K562 (cell line): ENCODE results near the gene PRR36. TPM values are rescaled to one million over a fixed set of nuclear protein-coding genes. Genes with fewer than 3 reads are reported as not detected.
A peak's percentile ranks its signal among the peaks of the same experiment; 100 is the strongest.

ENCODE experiments used
- ATAC-seq: fragments of 200-7000 bp; cut with Tn5 transposase; 3 replicates; pipeline ENCODE4 v1.9.1; 2020; ENCODE audit warnings: moderate library complexity
- BruUV-seq: library from RNA; stranded (reverse); fragments of 400-500 nt; replicated peaks from 2 replicates; lab custom pipeline; 2021; lab: Mats Ljungman, UMichigan
- CTCF ChIA-PET: fragments of 300-600 bp; formaldehyde crosslinking; extraction: SDS; loops from one replicate; lab custom pipeline; 2021; ENCODE audit warnings: low intra/inter-chr PET ratio; lab: Yijun Ruan, JAX
- POLR2A ChIA-PET: fragments of 300-600, 350-650 bp; sonication (Branson Sonifier 250); formaldehyde crosslinking; extraction: SDS; loops from one replicate; lab custom pipeline; 2021; ENCODE audit warnings: antibody characterized with exemption, inconsistent platforms; lab: Yijun Ruan, JAX
- DNase-seq, 4 experiments: peaks; one replicate each; pipeline versions ENCODE4 v3.0.0 to v3.0.0-alpha.2; 2011 to 2018; ENCODE audit warnings: low spot score in 3 of 4, mixed read lengths in 3 of 4; ENCODE audit errors: extremely low read depth in 1 of 4
- FAIRE-seq: peaks from 2 replicates; lab custom pipeline; 2011; peaks lifted over from hg19 to GRCh38; lab: Jason Lieb, UNC
- H2AFZ ChIP-seq: 2 replicates; pipeline ENCODE4 v1.6.0; 2011; ENCODE audit warnings: low read depth, low read length, control low read depth, inconsistent platforms
- H3K27ac ChIP-seq: fragments of 200-600 bp; 3 replicates; pipeline ENCODE4 v1.8.0; 2011; ENCODE audit warnings: low read depth, mild to moderate bottlenecking, control low read depth, inconsistent platforms, low read length, moderate library complexity, mixed read lengths; ENCODE audit errors: extremely low read depth
- H3K27me3 ChIP-seq, 2 experiments: fragments of 300-600 bp in 1 of 2; 2 replicates in 1 of 2; 3 replicates in 1 of 2; pipeline versions ENCODE4 v1.6.0 to v1.8.0; 2011; ENCODE audit warnings: inconsistent platforms in 2 of 2, low read length in 2 of 2, mild to moderate bottlenecking in 1 of 2, mixed read lengths in 1 of 2, moderate library complexity in 1 of 2; ENCODE audit not compliant: control insufficient read depth in 2 of 2, insufficient read depth in 2 of 2
- H3K36me3 ChIP-seq: fragments of 300-600 bp; 3 replicates; pipeline ENCODE4 v1.8.0; 2011; ENCODE audit warnings: mild to moderate bottlenecking, low read length, inconsistent platforms; ENCODE audit not compliant: control insufficient read depth, insufficient read depth
- H3K4me1 ChIP-seq, 2 experiments: fragments of 200-600 bp in 1 of 2; replicated peaks in 1 of 2; 2 replicates in 1 of 2; 3 replicates in 1 of 2; pipeline versions ENCODE4 v1.5.1 to v1.8.0; 2011; ENCODE audit warnings: inconsistent platforms in 2 of 2, low read length in 2 of 2, mild to moderate bottlenecking in 1 of 2, mixed read lengths in 1 of 2, moderate library complexity in 1 of 2; ENCODE audit not compliant: control insufficient read depth in 2 of 2, insufficient read depth in 2 of 2
- H3K4me2 ChIP-seq: 2 replicates; pipeline ENCODE4 v1.6.1; 2011; ENCODE audit warnings: low read length, control low read depth, inconsistent platforms, mixed read lengths; ENCODE audit not compliant: insufficient read depth
- H3K4me3 ChIP-seq: fragments of 200-600 bp; sonication (generic), shearing (Covaris generic); 2 replicates; pipeline ENCODE4 v1.5.1; 2016; ENCODE audit warnings: control low read depth, inconsistent platforms
- H3K79me2 ChIP-seq: fragments of 200-600 bp; 3 replicates; pipeline ENCODE4 v1.8.0; 2011; ENCODE audit warnings: low read length, inconsistent platforms; ENCODE audit not compliant: control insufficient read depth, insufficient read depth
- H3K9ac ChIP-seq, 2 experiments: 2 replicates each; pipeline versions ENCODE4 v1.6.0 to v1.6.1; 2011; ENCODE audit warnings: low read depth in 2 of 2, low read length in 2 of 2, control low read depth in 1 of 2, inconsistent platforms in 1 of 2, mild to moderate bottlenecking in 1 of 2, mixed read lengths in 1 of 2; ENCODE audit not compliant: insufficient read depth in 1 of 2
- H3K9me1 ChIP-seq: one replicate; pipeline ENCODE4 v1.6.0; 2011; ENCODE audit warnings: inconsistent platforms, mild to moderate bottlenecking, low read length, moderate library complexity; ENCODE audit not compliant: control insufficient read depth, insufficient read depth
- H3K9me3 ChIP-seq: replicated peaks from 2 replicates; pipeline ENCODE4 v1.5.1; 2011; ENCODE audit warnings: low read depth, low read length, inconsistent platforms; ENCODE audit not compliant: control insufficient read depth, insufficient read depth
- H4K20me1 ChIP-seq: replicated peaks from 2 replicates; pipeline ENCODE4 v1.6.1; 2011; ENCODE audit warnings: low read length, inconsistent platforms, mixed read lengths; ENCODE audit not compliant: control insufficient read depth, insufficient read depth
- CBX1 ChIP-seq: sonication (generic); IDR thresholded peaks from 2 replicates; pipeline ENCODE4 v1.6.1; 2016; ENCODE audit warnings: antibody characterized with exemption, low read depth, mild to moderate bottlenecking
- COPS2 ChIP-seq: fragments of 450-650 bp; conservative IDR thresholded peaks from 2 replicates; pipeline ENCODE4 v1.6.1; 2016; ENCODE audit warnings: mild to moderate bottlenecking, moderate library complexity
- CTCF ChIP-seq, 3 experiments: IDR thresholded peaks in 2 of 3; conservative IDR thresholded peaks in 1 of 3; 2 replicates each; pipeline ENCODE4 v1.5.1; 2011 to 2012; ENCODE audit warnings: low read length in 3 of 3, mild to moderate bottlenecking in 3 of 3, control low read depth in 2 of 3, improper control_type of control experiment in 1 of 3, inconsistent platforms in 1 of 3, low read depth in 1 of 3, mixed read lengths in 1 of 3, moderate library complexity in 1 of 3; ENCODE audit not compliant: insufficient read depth in 2 of 3
- EP400 ChIP-seq: fragments of 450-650 bp; IDR thresholded peaks from 2 replicates; pipeline ENCODE4 v1.6.1; 2017; ENCODE audit warnings: antibody characterized with exemption, mild to moderate bottlenecking, moderate library complexity
- HLTF ChIP-seq: fragments of 450-650 bp; IDR thresholded peaks from 2 replicates; pipeline ENCODE4 v1.6.1; 2016
- HMGN3 ChIP-seq: IDR thresholded peaks from 2 replicates; pipeline ENCODE4 v1.6.1; 2011; ENCODE audit warnings: borderline replicate concordance, low read depth, mild to moderate bottlenecking, mixed read lengths, low read length; ENCODE audit not compliant: insufficient read length; ENCODE audit errors: extremely low read depth
- LEF1 ChIP-seq: fragments of 450-650 bp; IDR thresholded peaks from 2 replicates; pipeline ENCODE4 v1.6.1; 2016; ENCODE audit warnings: mild to moderate bottlenecking
- MAZ ChIP-seq, 2 experiments: fragments of 450-650 bp in 1 of 2; sonication (generic) in 1 of 2; formaldehyde crosslinking; IDR thresholded peaks in 1 of 2; conservative IDR thresholded peaks in 1 of 2; 2 replicates each; pipeline versions ENCODE4 v1.4.0 to v1.5.0; 2020; ENCODE audit warnings: mild to moderate bottlenecking in 1 of 2, missing genetic modification reagents in 1 of 2
- MYC ChIP-seq, 2 experiments: fragments of 250-450 bp in 1 of 2; sonication (Bioruptor Pico) in 1 of 2; IDR thresholded peaks; 2 replicates each; pipeline versions ENCODE4 v1.5.1 to v1.6.1; 2012 to 2021; ENCODE audit warnings: low read depth in 2 of 2, borderline replicate concordance in 1 of 2, improper control_type of control experiment in 1 of 2, low read length in 1 of 2, mild to moderate bottlenecking in 1 of 2, moderate library complexity in 1 of 2
- NBN ChIP-seq: fragments of 450-650 bp; IDR thresholded peaks from 2 replicates; pipeline ENCODE4 v1.6.1; 2016; ENCODE audit warnings: low read depth, mild to moderate bottlenecking
- NCOA1 ChIP-seq: fragments of 450-650 bp; IDR thresholded peaks from 2 replicates; pipeline ENCODE4 v1.6.1; 2016; ENCODE audit warnings: low read depth
- POLR2AphosphoS5 ChIP-seq: IDR thresholded peaks from 2 replicates; pipeline ENCODE4 v1.6.1; 2011; ENCODE audit warnings: mild to moderate bottlenecking, low read depth, low read length, moderate library complexity; ENCODE audit not compliant: control insufficient read depth, insufficient read depth
- SMAD1 ChIP-seq: fragments of 150-350 bp; IDR thresholded peaks from 2 replicates; pipeline ENCODE4 v1.6.1; 2014; ENCODE audit warnings: low read length, low read depth; ENCODE audit not compliant: partially characterized antibody
- SNAPC5 ChIP-seq: fragments of 250-450 bp; sonication (Bioruptor Pico); IDR thresholded peaks from 2 replicates; pipeline ENCODE4 v1.8.0; 2021; ENCODE audit warnings: moderate library complexity, mild to moderate bottlenecking, inconsistent platforms
- VEZF1 ChIP-seq: fragments of 200-800 bp; sonication (Bioruptor generic); IDR thresholded peaks from 2 replicates; pipeline ENCODE4 v1.6.1; 2017; ENCODE audit warnings: missing genetic modification characterization, missing compliant biosample characterization
- ZBTB7A ChIP-seq: IDR thresholded peaks from 2 replicates; pipeline ENCODE4 v1.6.1; 2011; ENCODE audit warnings: low read depth, mild to moderate bottlenecking, low read length, moderate library complexity, borderline replicate concordance; ENCODE audit not compliant: control insufficient read depth
- ZNF184 ChIP-seq: sonication (generic); formaldehyde crosslinking; IDR thresholded peaks from 2 replicates; pipeline ENCODE4 v1.5.0; 2020; ENCODE audit warnings: missing genetic modification reagents
- ZNF23 ChIP-seq: fragments of 250-450 bp; sonication (Bioruptor Pico); IDR thresholded peaks from 2 replicates; pipeline ENCODE4 v1.4.0; 2020; ENCODE audit warnings: mild to moderate bottlenecking
- WGBS: fragments of 100-300 bp; shearing (Covaris generic); methylation state at CpG from one replicate; pipeline ENCODE4 v1.1.6; 2016; ENCODE audit warnings: low coverage, mixed read lengths; ENCODE audit not compliant: insufficient coverage; ENCODE audit errors: missing lambda C conversion rate; 5-methylcytosine and 5-hydroxymethylcytosine counted together
- in situ Hi-C: fragments of 300-500 bp; cut with MboI; formaldehyde crosslinking; loops from 4 replicates; pipeline ENCODE4 v1.15.0; 2018; ENCODE audit warnings: inconsistent platforms, mixed read lengths
- intact Hi-C: fragments of 100-400 bp; cut with micrococcal nuclease; formaldehyde crosslinking; loops from 2 replicates; pipeline ENCODE4 v1.14.2; 2022
- polyA plus RNA-seq, 8 experiments: library from polyadenylated mRNA; depleted of rRNA in 4 of 8; stranded (reverse) in 5 of 8; unstranded in 3 of 8; fragments of >200 nt; fragmentation: Nextera tagmentation in 2 of 8; fragmentation: Illumina TruSeq in 1 of 8; extraction: Ambion mirVana in 2 of 8; extraction: Trizol in 1 of 8; gene quantifications; 2 replicates each; pipeline versions ENCODE4 v1.2.1 to v1.2.3, GENCODE V29; 2011 to 2014; ENCODE audit warnings: inconsistent platforms in 1 of 8, missing spikeins in 1 of 8
- total RNA-seq, 7 experiments: library from RNA; depleted of rRNA in 6 of 7; stranded (reverse); fragments of >200 nt in 6 of 7; fragmentation: Illumina TruSeq in 2 of 7; extraction: Trizol in 2 of 7; gene quantifications; 2 replicates each; pipeline versions ENCODE4 v1.2.1 to v1.2.3, GENCODE V29; 2011 to 2021; ENCODE audit warnings: low replicate concordance in 1 of 7

The PRR36 gene
- total and polyA plus RNA-seq, 9 of the 15 experiments (the other 6 are each of a cell fraction or from before 2014, with no cell fraction given), result 0.05 to 0.42 (median 0.06) TPM; not detected in 6

GRCh38 chr19:7858109-7858770 lies 15.9 kb downstream of the PRR36 start:
- FAIRE-seq (peak; percentile 75), DNase-seq (peak; percentile 83 to 86 (median 84)), ATAC-seq (peak; percentile 78)
- BruUV-seq, result no TSS peak
- peak overlapping the region; percentile 24 for H3K4me3 ChIP-seq
- intact Hi-C loops, result no loop called here
- no peaks in the 10 kb centered on the region for H4K20me1 ChIP-seq
- H3K4me2 ChIP-seq, result peak overlapping the region; percentile 74
- peak overlapping the region; percentile 97 for H2AFZ ChIP-seq
- POLR2A ChIA-PET, result interaction anchor here (0.5 to 2.9 kb wide), 6 partner anchors 11 to 27 kb away, joined by 3 to 14 read pairs (median 4); no protein-coding TSS in a partner anchor
- H3K9me3 ChIP-seq, result no peaks in the 10 kb centered on the region
- H3K27me3 ChIP-seq, result no peaks in the 10 kb centered on the region
- H3K36me3 ChIP-seq, result no peaks in the 10 kb centered on the region
- H3K27ac ChIP-seq, result peak overlapping the region; percentile 66; the same call in 2 of the 3 replicates
- peak overlapping the region; percentile 59 to 88 for H3K9ac ChIP-seq
- CTCF ChIA-PET, result interaction anchor here (0.6 kb wide), 1 partner anchor 144 kb away, joined by 4 read pairs; no protein-coding TSS in a partner anchor
- H3K79me2 ChIP-seq, result no peaks in the 10 kb centered on the region
- 9% methylated on average over 19 of the region's 29 CpGs for WGBS
- in situ Hi-C loops, result no loop called here
- H3K9me1 ChIP-seq, result peaks cover 6% of the 10 kb centered on the region
- H3K4me1 ChIP-seq, result peaks cover 20 to 78% of the 10 kb centered on the region in 2 experiments
- TF ChIP-seq LEF1, result peak; percentile 48; the same call in 1 of the 2 replicates
- TF ChIP-seq HLTF, result no peak
- TF ChIP-seq CTCF (IDR thresholded peaks at IDR 0.05 in 2 of 3, conservative IDR thresholded peaks at IDR 0.05 in 1 of 3; ENCODE audit: insufficient read depth in 2 of 3, low read depth in 1 of 3, low read length in 3 of 3), result peak in 1 of 3 experiments; percentile 27; a peak in 1 of 6 replicates
- no peak for TF ChIP-seq COPS2
- TF ChIP-seq ZNF23 (CRISPR knock-in tag), result no peak
- no peak for TF ChIP-seq CBX1
- peak in 1 of 2 experiments; percentile 77; a peak in 1 of 4 replicates for TF ChIP-seq MAZ (CRISPR knock-in tag; conservative IDR thresholded peaks at IDR 0.05 in 1 of 2, IDR thresholded peaks at IDR 0.05 in 1 of 2)
- TF ChIP-seq EP400, result no peak
- TF ChIP-seq NBN, result 0 out of 2 replicates have a peak, but pooled peaks have one; percentile 42
- TF ChIP-seq ZBTB7A, result peak; percentile 91
- no peak for TF ChIP-seq ZNF184 (CRISPR knock-in tag)
- TF ChIP-seq HMGN3, result peak; percentile 51
- no peak for TF ChIP-seq NCOA1
- TF ChIP-seq VEZF1 (CRISPR knock-in tag), result peak; percentile 78
- no peak for TF ChIP-seq SNAPC5 (CRISPR knock-in tag)
- peak; percentile 53; the same call in 1 of the 2 replicates for TF ChIP-seq POLR2AphosphoS5
- TF ChIP-seq SMAD1, result no peak
- TF ChIP-seq MYC (IDR thresholded peaks at IDR 0.05; ENCODE audit: low read depth, low read length), result 0 out of 2 replicates have a peak, but pooled peaks have one; percentile 10
- TF ChIP-seq MYC (CRISPR knock-in tag; IDR thresholded peaks at IDR 0.05; ENCODE audit: borderline replicate concordance, low read depth), result no peak
